T-helper 22 cell (primary cell): ENCODE results near the gene FRAS1.

Source experiments
- DNase-seq: peaks from one replicate; pipeline ENCODE4 v3.0.0-alpha.2; 2020; ENCODE audit warnings: low read depth

FRAS1 gene

GRCh38 chr4:78370631-78371372, 313.7 kb downstream of the FRAS1 start:
- no peak for DNase-seq

GRCh38 chr4:78372355-78372988, 315.3 kb downstream of the FRAS1 start:
- DNase-seq: no peak

- DNase-seq: no peak
Observed at GRCh38 chr4:78377555-78377954, 320.4 kb downstream of the FRAS1 start.

GRCh38 chr4:78379040-78379439, 321.9 kb downstream of the FRAS1 start:
- DNase-seq: no peak

- DNase-seq: no peak
Observed at GRCh38 chr4:78379991-78380729, 323.0 kb downstream of the FRAS1 start.

GRCh38 chr4:78386679-78387078, 329.6 kb downstream of the FRAS1 start:
- DNase-seq: no peak

GRCh38 chr4:78395642-78396041, 338.5 kb downstream of the FRAS1 start:
- no peak for DNase-seq

GRCh38 chr4:78396613-78397291, 339.6 kb downstream of the FRAS1 start:
- no peak for DNase-seq

- DNase-seq: no peak
Observed at GRCh38 chr4:78397292-78397630, 340.1 kb downstream of the FRAS1 start.

GRCh38 chr4:78409612-78410202, 352.6 kb downstream of the FRAS1 start:
- DNase-seq: no peak

GRCh38 chr4:78410225-78410624, 353.1 kb downstream of the FRAS1 start:
- no peak for DNase-seq

GRCh38 chr4:78410676-78411075, 353.6 kb downstream of the FRAS1 start:
- no peak for DNase-seq

- DNase-seq: no peak
Observed at GRCh38 chr4:78414116-78414515, 357.0 kb downstream of the FRAS1 start.

- DNase-seq: no peak
Observed at GRCh38 chr4:78417603-78418002, 360.5 kb downstream of the FRAS1 start.

GRCh38 chr4:78418406-78418805, 361.3 kb downstream of the FRAS1 start:
- no peak for DNase-seq

GRCh38 chr4:78423790-78424189, 366.7 kb downstream of the FRAS1 start:
- no peak for DNase-seq

GRCh38 chr4:78424461-78424860, 367.3 kb downstream of the FRAS1 start:
- DNase-seq: no peak

- DNase-seq: no peak
Observed at GRCh38 chr4:78426972-78427371, 369.8 kb downstream of the FRAS1 start.

GRCh38 chr4:78428996-78429395, 371.9 kb downstream of the FRAS1 start:
- DNase-seq: no peak

- DNase-seq: no peak
Observed at GRCh38 chr4:78432896-78433295, 375.8 kb downstream of the FRAS1 start.

- DNase-seq: no peak
Observed at GRCh38 chr4:78437608-78438088, 380.5 kb downstream of the FRAS1 start.

GRCh38 chr4:78439328-78439727, 382.2 kb downstream of the FRAS1 start:
- DNase-seq: no peak
